ENCODE measurements around the gene CLEC3A.

CLEC3A gene, protein sequence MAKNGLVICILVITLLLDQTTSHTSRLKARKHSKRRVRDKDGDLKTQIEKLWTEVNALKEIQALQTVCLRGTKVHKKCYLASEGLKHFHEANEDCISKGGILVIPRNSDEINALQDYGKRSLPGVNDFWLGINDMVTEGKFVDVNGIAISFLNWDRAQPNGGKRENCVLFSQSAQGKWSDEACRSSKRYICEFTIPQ

GRCh38 chr16:78022347-78023060, at the start of gene CLEC3A:
Gene CLEC3A (plus strand): TSS chr16:78022548. CDS start chr16:78022627, 79 bp downstream.
- H3K4me3 ChIP-seq (ENCODE audit: low read depth, low read length) = no peak within 1 kb of the TSS
- TF ChIP-seq CTCF (IDR thresholded peaks at IDR 0.05; ENCODE audit: borderline replicate concordance, insufficient read depth, low read depth, low read length) = no peak

- TF ChIP-seq CTCF (IDR thresholded peaks at IDR 0.05; ENCODE audit: borderline replicate concordance, insufficient read depth, low read depth, low read length) = no peak
- no peak overlapping the region for H3K4me3 ChIP-seq (ENCODE audit: low read depth, low read length)
These were observed 47.5 kb upstream of the CLEC3A start for GRCh38 chr16:77974883-77975282.

DNA sequence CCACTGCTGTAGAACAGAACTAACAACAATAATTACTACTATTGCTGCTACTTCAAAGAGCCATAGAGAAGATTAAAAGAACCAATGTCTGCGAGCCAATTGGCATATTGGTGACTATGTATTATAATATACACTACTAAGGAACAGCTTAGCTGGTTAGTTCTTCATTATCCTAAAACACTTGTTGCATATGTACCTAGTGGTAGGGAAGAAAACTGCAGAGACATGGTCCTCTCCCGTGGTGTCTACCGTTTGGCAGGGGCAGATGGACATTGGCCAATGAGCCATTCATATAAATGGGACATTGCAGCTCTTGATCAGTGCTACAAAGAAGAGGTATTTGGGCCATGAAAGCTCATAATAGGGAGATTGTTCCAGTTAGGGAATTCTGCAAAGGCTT, 46.4 kb upstream of the CLEC3A start:
- no peak for TF ChIP-seq CTCF (IDR thresholded peaks at IDR 0.05; ENCODE audit: borderline replicate concordance, insufficient read depth, low read depth, low read length)

GRCh38 chr16:77977339-77977738, 45.0 kb upstream of the CLEC3A start:
- no peak for TF ChIP-seq CTCF (IDR thresholded peaks at IDR 0.05; ENCODE audit: borderline replicate concordance, insufficient read depth, low read depth, low read length)
- no peak overlapping the region for H3K4me3 ChIP-seq (ENCODE audit: low read depth, low read length)

More for the DNA sequence above, 46.4 kb upstream of the CLEC3A start:
- H3K4me3 ChIP-seq (ENCODE audit: low read depth, low read length) = no peak overlapping the region

DNA sequence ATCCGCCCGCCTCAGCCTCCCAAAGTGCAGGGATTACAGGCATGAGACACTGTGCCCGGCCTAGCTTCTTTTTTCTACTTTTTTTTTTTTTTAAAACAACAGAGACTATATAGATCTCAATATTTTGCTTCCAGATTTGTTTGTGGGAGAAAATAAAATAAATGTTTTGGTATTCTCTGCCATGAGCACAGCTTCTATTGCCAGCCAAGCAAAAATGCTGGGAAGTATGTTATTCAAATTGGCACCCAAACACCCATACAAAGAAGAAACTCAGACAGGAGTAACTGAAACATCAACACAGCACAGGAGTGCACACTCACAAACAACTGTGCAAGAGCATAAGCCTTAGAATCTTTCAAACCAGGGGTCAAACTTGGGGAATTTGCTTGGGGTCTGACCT, 37.2 kb upstream of the CLEC3A start:
- no peak for TF ChIP-seq CTCF (IDR thresholded peaks at IDR 0.05; ENCODE audit: borderline replicate concordance, insufficient read depth, low read depth, low read length)
- no peak overlapping the region for H3K4me3 ChIP-seq (ENCODE audit: low read depth, low read length)

GRCh38 chr16:77986011-77986740, 36.2 kb upstream of the CLEC3A start:
- no peak for TF ChIP-seq CTCF (IDR thresholded peaks at IDR 0.05; ENCODE audit: borderline replicate concordance, insufficient read depth, low read depth, low read length)

More at GRCh38 chr16:77986011-77986740, 36.2 kb upstream of the CLEC3A start:
- no peak overlapping the region for H3K4me3 ChIP-seq (ENCODE audit: low read depth, low read length)

Data from GM12875 (cell line).